Activated CD8-positive, alpha-beta memory T cell treated with anti-CD3 and anti-CD28 coated beads for 4 hours (primary cell): ENCODE measurements around the gene EPB41L4B.

Experiments
- DNase-seq, 2 donors: peaks; one replicate each; pipeline ENCODE4 v3.0.0-alpha.2; 2020; ENCODE audit warnings: low read depth in 2 of 2

EPB41L4B gene

GRCh38 chr9:109320331-109320741, 523 bp downstream of the EPB41L4B start:
- DNase-seq = no peak

GRCh38 chr9:109319626-109320241, 1.1 kb downstream of the EPB41L4B start:
- DNase-seq = no peak

- DNase-seq = no peak
Observed at GRCh38 chr9:109319017-109319625, 1.7 kb downstream of the EPB41L4B start.

- no peak for DNase-seq
Observed at GRCh38 chr9:109317979-109318741, 2.7 kb downstream of the EPB41L4B start.

- DNase-seq = no peak
Observed at GRCh38 chr9:109317311-109317978, 3.4 kb downstream of the EPB41L4B start.

- DNase-seq = no peak
Observed at GRCh38 chr9:109316207-109316640, 4.6 kb downstream of the EPB41L4B start.

GRCh38 chr9:109315480-109316206, 5.2 kb downstream of the EPB41L4B start:
- no peak for DNase-seq

- no peak for DNase-seq
Observed at GRCh38 chr9:109314011-109314531, 6.8 kb downstream of the EPB41L4B start.

GRCh38 chr9:109313351-109313750, 7.5 kb downstream of the EPB41L4B start:
- no peak for DNase-seq

- DNase-seq = no peak
Observed at GRCh38 chr9:109312783-109313182, 8.1 kb downstream of the EPB41L4B start.

GRCh38 chr9:109311731-109312130, 9.1 kb downstream of the EPB41L4B start:
- no peak for DNase-seq

- DNase-seq = no peak
Observed at GRCh38 chr9:109311286-109311685, 9.6 kb downstream of the EPB41L4B start.

- DNase-seq = no peak
Observed at GRCh38 chr9:109310486-109310901, 10.4 kb downstream of the EPB41L4B start.

- no peak for DNase-seq
Observed at GRCh38 chr9:109309282-109309681, 11.6 kb downstream of the EPB41L4B start.

GRCh38 chr9:109307380-109308240, 13.2 kb downstream of the EPB41L4B start:
- no peak for DNase-seq

- DNase-seq = no peak
Observed at GRCh38 chr9:109305801-109306200, 15.1 kb downstream of the EPB41L4B start.

GRCh38 chr9:109304347-109304746, 16.5 kb downstream of the EPB41L4B start:
- DNase-seq = no peak

- no peak for DNase-seq
Observed at GRCh38 chr9:109303900-109304299, 17.0 kb downstream of the EPB41L4B start.

- no peak for DNase-seq
Observed at GRCh38 chr9:109302606-109303005, 18.3 kb downstream of the EPB41L4B start.

GRCh38 chr9:109301012-109301411, 19.8 kb downstream of the EPB41L4B start:
- DNase-seq = no peak
